ENCODE measurements around the gene NME4.
"Not testable (repeated sequence)": the region's sequence is repeated elsewhere in the genome, so short reads cannot be mapped to it uniquely, and the experiment has no call there.

NME4 gene

DNA sequence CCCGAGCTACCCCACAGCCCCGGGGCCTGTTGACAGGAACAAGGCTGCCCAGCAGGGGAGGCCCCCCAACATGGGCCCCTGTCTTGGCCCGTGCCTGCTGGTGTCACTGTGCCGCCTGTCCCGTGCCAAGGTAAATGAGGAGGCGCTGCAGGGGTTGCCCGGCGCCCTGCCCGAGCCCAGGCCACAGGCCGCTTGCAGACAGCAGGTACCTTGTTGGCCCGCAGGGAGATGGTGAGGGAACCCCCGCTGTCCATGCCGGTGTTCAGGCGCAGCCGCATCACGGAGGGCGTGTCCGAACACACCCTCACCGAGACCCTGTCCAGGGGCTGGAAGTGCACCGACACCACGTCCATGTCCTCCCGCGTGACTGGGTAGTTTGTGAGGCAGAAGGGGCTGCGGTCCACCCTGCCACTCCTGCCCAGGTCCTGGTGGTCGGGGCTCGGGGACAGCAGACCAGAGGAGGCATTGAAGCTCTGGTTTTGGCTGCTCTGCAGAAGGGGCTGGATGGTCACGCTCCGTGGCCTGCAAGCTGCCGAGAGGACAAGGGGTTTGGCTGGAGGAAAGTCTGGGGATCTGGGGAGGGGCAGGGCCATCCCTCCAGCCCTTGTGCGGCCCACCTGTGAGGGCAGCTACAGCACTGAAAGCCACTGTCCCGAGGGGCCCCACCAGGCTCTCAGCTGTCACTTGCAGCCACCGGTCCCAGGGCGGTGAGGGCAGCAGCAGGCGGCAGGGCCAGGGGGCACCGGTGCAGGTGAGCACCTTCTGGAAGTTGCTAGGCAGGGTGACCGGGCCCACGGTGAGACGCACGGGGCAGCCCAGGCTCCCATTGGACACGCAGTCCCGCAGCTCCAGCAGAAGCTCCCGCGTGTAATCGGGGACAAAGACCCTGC is 20.8 kb upstream of the NME4 start:
- DNase-seq (ENCODE audit: low read depth in 1 of 2, low spot score in 1 of 2), result no peak

DNA sequence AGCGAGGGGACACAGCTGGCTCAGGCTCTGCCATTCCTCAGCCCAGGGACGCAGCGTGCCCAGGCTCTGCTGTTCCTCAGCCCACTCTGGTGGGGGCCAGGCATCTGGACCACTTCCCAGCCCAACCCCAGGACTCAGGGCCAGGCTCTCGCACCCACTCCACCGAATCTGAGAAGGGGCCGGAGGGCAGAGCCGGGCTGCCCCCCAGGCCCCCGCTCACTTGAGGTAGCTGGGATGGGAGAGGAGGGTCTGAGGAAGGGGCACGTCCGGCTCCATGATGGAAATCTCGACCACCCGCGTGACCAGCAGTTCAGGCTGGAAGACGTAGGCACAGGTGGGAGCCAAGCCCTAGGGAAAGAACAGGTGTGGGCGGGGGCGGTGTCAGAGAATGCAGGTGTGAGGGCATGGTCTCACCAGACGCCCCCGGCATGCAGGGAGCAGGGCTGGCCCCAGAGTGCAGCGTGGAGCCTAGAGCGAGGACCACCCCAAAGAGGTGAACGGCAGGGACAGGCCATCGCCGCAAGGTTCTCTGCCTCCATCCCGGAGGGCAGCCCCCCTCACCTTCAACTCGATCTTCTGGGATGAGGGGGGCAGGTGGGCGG is 20.1 kb upstream of the NME4 start:
- no peak for DNase-seq (ENCODE audit: low read depth in 1 of 2, low spot score in 1 of 2)

DNA sequence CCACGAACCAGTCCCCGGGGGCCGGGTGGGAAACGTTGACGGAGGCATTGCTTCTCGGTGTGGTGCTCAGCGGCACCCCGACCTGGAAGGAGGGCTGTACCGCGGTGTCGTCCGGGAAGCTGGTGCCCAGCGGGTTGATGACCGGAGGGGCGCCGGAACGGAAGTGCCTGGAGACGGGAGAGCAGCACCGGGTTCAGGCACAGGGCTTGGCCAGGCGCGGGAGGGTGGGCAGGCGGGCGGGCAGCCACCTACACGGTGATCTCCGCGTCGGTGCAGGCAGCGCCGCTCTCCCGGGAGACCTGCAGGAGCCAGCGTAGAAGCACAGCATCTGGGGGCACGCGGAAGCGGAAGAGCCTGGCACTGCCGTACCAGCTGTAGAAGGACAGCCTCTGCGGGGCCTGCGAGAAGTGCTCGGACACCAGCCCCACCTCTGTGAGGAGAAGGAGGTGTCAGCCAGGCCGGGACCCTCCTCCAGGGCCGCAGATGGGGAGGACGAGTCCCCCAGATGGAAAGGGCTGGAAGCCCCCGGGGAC is 19.5 kb upstream of the NME4 start:
- DNase-seq (ENCODE audit: low read depth in 1 of 2, low spot score in 1 of 2), result no peak

DNA sequence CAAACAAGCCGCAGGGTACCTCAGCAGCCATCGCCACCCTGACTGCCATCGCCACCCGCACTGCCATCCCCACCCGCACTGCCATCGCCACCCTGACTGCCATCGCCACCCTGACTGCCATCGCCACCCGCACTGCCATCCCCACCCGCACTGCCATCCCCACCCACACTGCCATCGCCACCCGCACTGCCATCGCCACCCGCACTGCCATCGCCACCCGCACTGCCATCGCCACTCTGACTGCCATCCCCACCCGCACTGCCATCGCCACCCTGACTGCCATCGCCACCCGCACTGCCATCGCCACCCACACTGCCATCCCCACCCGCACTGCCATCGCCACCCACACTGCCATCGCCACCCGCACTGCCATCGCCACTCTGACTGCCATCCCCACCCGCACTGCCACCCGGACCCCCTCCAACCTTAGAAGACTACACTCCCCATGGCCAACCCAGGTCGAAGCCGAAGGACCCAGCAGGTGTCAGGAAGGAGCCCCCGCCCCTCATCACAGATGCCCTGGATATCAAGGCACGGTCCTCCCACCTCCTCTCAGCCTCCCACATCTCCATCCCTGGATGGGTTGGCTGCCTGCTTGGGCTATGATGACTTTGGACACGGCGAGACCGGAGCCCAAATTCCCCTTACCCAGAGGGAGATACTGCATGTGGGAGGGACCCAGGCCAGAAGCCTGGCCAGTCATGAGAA is 18.7 kb upstream of the NME4 start:
- not testable (repeated sequence) for DNase-seq (ENCODE audit: low read depth in 1 of 2, low spot score in 1 of 2)

DNA sequence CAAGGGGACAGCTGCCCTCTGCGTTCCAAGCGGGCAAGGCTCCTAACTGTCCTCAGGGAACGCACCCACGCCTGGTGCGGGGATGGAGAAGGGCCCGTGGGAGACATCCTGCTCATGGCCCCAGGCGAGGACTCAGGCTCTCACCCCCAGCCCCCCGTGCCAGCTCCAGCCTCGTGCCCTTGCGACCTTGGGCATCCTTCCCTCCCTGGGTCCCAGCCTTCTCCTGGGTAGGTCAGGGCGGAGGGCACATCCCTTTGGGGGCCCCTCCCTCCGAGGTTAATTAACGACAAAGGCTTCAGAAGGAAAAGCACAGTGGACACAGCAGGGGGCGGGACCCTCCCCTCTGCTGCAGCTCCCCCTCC is 18.2 kb upstream of the NME4 start:
- no peak for DNase-seq (ENCODE audit: low read depth in 1 of 2, low spot score in 1 of 2)

DNA sequence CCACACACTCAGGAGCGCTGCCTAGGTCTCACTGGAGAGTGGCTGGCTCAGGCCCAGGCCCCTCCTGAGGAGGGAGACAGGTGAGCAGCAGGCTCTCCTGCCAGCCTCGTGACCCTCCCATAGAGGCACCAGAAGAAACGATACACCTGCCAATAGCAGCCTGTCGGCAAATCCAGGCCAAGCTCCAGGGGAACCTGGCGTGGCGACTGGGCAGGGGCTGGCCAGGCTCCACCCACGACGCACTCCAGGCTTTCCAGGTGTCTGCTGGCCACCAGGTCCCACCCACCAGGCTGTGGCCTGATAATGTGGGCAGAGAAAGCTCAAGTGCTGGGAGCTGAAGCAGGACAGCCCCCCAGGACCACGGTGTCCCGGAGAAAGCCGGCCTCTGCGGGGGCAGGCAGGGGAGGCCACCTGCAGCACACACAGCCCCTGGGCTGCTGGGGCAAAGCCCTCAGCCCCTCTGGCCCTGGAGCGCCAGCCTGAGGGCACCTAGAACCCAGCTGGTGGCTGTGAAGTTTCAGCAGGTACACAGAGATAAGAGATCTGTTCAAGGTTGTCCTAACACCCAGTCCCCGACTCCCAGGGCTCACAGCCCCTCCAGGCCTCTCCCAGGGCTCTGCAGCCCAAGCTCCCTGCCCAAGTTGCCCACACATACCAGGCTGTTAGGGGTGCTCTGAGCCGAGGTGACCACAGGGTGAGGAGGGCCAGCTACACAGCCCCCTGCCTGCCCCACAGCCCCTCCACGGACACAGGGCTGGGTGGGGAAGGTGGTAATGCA is 17.6 kb upstream of the NME4 start:
- DNase-seq (ENCODE audit: low read depth in 1 of 2, low spot score in 1 of 2), result no peak

DNA sequence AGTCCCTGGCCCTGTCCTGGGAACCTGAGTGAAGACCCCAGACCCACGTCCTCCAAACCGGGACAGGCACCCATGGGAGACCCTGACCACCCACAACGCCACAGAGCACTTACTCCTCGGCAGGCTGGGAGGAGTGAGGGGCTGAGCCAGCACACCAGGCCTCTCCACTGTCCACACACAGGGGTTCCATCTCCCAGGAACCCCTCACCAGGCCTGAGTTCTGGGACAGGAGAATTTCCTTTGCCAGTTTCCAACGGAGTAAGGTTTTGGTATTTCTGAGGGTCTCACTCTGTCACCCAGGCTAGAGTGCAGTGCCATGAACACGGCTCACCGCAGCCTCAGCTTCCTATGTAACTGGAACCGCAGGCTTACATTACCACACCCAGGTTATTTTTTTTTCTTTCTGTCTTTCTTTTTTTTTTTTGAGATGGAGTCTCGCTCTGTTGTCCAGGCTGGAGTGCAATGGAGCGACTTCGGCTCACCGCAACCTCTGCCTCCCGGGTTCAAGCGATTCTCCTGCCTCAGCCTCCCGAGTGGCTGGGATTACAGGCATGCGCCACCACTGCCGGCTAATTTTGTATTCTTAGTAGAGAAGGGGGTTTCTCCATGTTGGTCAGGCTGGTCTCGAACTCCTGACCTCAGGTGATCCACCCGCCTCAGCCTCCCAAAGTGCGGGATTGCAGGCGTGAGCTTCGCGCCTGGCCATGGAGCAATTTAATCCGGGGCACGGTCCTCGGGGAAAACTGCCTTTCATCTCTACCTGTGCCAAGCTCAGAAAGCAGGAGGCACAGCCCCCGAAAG is 16.8 kb upstream of the NME4 start:
- DNase-seq (ENCODE audit: low read depth in 1 of 2, low spot score in 1 of 2), result no peak

DNA sequence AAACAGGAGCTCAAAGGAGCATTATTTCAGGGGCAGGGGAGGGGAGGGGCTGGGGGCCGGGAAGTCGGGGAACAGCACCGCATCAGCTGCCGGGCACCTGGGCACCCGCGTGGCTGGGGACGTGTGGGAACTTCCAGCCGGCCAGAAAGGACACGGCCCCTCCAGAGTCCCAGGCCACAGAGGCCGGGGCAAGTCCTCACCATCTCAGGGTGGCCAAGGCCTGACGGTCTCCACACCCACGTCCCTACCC is 16.3 kb upstream of the NME4 start:
- no peak for DNase-seq (ENCODE audit: low read depth in 1 of 2, low spot score in 1 of 2)

DNA sequence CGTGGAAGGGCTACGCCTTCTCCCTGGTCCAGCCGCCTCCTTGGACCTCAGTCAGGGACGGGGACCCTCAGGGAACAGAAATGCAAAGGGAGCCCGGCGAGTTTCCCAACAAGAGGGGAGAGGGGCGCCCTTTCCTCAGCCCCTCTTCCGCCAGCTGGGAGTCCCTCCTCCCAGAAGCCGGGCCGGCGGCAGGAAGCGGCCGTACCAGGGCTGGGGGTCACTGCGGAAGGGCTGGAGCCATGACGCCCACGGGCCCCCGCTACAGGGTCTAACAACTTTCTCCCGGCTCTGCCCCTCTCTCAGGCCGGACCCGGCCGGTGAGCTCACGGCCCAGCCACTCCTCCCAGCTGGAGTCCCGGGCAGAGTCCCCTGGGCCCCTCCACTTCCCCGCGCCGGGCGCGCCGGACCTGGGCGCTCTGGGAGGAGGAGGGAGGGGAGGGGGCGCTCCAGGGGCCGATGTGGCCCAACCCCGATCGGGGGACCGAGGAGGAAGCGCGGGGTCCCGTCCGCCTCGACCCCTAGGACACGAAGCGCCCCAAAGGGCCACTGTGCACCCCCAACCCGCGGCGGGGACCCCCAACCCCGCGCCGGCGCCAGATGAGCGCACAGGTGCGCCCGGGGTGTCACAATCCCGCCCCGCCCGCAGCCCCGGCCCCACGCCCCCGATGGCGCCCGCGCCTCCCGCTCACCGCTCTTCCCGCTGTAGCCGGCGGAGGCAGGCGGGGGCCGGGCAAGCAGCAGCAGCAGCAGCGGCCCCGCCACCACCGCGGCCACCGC is 15.8 kb upstream of the NME4 start:
- DNase-seq (ENCODE audit: low read depth in 1 of 2, low spot score in 1 of 2), result no peak

DNA sequence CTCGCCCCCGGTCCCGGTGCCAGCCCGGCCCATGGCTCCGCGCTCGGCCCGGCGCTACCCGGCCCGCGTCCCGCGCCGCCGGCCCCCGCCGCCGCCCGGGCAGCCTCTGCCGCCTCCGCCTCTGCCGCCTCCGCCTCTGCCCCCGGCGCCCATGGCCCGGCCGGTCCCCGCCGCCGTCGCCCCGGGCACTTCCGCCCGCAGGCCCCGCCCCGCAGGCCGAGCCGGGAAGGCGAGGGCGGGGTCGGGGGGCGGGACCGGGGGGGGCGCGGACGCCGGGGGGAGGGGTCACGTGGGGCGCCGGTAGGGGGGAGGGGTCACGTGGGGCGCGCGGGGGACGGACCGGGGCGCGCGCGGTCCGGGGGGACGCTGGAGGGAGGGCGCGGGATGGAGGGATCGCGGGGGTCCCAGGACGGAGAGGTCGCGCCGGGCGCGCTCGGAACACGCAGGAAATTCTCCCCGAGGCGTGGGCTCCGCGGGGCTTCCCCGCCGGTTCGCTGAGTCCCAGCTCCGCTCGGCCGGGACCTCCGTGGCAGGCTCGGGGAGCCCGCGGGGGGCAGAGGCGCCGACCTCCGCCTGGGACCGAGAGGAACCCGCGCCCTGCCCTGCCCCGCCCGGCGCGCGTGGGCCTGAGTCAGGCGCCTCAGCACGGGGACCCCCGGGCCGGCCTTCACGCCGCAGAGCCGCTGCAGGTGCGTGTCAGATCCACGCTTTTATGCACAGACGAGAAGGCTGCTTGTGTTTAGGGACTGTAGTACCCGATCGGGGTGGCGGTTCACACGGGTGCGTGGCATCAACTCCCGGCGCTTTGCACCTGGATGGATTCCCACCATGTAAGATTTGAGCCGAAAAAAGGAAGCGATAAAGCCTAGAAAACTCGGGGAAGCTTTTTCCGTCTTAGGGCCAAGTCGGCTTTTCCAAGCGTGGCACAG is 14.9 kb upstream of the NME4 start, which contains the start of gene PGAP6:
TSS of gene PGAP6 (minus strand) at position 190 of the 929 bp plus-strand sequence. CDS start at position 33, 157 bp downstream.
- peak; percentile 28 to 51 for DNase-seq (ENCODE audit: low read depth in 1 of 2, low spot score in 1 of 2)

DNA sequence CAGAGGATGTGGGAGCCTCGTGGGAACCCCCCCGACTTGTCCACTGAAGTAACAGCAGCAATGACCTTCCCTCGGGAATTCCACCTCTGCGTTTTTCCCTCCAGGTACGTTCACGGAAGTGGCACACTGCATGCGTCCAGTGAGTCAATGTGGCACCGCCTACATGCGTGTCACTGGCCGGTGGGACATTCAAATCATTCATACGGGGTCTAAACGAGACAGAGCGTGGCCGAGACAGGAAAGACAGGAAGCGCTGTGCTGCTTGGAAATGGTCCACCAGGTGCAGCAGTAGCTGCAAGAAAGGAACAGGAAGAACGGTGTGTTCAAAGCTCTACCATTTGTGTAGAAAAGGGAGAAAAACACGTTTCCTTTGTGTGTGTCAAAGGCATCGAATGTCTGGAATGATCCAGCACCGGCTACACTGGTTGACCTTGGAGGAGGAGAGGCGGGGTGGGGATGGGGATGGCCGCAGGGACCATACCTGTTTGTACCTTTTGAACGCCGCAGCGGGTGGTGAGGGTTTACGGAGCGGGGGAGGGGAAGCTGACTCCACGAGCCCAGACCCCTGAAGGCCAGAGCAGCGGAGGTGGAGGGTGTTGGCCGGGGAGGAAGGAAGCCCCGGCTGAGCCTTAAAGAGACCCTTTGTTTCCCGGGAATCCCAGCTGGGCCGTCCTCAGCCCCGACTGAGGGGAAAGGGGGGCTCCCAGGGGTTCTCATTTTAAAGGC is 13.5 kb upstream of the NME4 start:
- DNase-seq (ENCODE audit: low read depth in 1 of 2, low spot score in 1 of 2), result no peak

DNA sequence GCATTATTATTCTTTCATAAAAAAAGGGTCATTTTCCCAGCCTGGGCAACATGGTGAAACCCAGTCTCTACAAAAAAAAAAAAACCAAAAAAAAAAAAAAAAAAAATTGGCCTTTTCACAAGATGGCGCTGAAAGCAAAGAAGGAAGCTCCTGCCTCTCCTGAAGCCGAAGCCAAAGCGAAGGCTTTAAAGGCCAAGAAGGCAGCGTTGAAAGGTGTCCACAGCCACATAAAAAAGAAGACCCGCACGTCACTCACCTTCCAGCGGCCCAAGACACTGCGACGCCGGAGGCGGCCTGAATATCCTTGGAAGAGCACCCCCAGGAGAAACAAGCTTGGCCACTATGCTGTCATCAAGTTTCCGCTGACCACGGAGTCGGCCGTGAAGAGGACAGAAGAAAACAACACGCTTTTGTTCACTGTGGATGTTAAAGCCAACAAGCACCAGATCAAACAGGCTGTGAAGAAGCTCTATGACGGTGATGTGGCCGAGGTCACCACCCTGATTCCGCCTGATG is 10.3 kb upstream of the NME4 start:
- no peak for DNase-seq (ENCODE audit: low read depth in 1 of 2, low spot score in 1 of 2)

DNA sequence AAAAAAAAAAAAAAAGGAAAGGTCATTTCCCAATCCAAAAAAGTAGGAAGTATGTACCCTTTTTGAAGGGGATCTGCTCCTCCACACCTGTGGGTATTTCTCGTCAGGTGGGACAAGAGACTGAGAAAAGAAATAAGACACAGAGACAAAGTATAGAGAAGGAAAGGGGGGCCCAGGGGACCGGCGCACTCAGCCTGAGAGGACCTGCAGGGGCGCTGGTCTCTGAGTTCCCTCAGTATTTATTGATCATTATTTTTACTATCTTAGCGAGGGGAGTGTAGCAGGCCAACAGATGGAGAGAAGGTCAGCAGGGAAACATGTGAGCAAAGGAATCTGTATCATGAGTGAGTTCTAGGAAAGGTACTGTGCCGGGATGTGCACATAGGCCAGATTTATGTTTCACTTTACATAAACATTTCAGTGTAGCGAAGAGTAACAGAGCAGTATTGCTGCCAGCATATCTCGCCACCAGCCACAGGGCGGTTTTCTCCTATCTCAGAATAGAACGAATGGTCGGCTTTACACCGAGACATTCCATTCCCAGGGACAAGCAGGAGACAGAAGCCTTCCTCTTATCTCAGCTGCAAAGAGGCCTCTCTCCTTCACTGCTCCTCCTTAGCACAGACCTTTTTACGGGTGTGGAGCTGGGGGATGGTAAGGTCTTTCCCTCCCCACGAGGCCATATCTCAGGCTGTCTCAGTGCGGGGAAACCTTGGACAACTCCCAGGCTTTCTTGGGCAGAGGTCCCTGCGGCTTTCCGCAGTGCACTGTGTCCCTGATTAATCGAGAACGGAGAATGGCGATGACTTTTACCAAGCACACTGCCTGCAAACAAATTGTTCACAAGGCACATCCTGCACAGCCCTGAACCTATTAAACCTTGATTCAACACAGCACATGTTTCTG is 9.0 kb upstream of the NME4 start:
- DNase-seq (ENCODE audit: low read depth in 1 of 2, low spot score in 1 of 2), result not testable (repeated sequence)

DNA sequence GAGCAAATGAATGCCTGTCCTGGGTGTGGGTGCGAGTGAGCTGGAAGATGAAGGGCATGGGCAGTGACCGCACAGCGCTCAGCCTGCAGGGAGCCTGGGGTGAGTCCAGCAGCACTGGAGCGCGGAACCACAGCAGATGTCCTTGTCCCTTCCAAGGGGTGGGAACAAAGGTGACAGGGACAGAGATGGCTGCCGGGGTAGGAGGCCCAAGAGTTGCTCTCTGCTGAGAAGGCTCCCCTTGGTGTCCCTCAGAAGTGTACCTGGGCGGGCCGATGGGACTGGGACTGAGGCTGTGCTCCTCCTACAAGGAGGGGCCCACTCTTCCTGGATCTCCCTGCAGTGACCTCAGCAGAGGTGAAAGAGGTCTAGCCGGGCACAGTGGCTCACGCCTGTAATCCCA is 7.6 kb upstream of the NME4 start:
- DNase-seq (ENCODE audit: low read depth in 1 of 2, low spot score in 1 of 2), result no peak

DNA sequence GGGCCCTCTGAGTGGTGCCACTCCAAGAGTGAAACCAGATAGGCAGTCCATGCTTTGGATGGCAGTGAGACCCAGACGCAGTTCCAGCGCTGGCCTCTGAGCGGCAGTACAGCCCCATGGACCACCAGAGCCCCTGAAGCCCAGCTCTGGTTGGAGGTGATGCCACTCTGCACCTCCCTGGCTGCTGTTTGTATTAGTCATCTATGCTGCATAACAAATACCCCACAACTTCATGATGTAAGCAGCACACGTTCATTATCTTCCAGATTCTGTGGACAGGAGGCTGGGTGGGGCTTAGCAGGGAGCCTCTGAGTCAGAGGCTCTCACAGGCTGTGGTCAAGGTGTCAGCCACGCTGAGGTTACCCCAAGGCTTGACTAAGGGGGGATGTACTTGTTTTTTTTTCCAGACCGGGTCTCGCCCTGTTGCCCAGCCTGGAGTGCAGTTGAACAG is 5.1 kb upstream of the NME4 start:
- peak; percentile 58 to 68 for DNase-seq (ENCODE audit: low read depth in 1 of 2, low spot score in 1 of 2)

DNA sequence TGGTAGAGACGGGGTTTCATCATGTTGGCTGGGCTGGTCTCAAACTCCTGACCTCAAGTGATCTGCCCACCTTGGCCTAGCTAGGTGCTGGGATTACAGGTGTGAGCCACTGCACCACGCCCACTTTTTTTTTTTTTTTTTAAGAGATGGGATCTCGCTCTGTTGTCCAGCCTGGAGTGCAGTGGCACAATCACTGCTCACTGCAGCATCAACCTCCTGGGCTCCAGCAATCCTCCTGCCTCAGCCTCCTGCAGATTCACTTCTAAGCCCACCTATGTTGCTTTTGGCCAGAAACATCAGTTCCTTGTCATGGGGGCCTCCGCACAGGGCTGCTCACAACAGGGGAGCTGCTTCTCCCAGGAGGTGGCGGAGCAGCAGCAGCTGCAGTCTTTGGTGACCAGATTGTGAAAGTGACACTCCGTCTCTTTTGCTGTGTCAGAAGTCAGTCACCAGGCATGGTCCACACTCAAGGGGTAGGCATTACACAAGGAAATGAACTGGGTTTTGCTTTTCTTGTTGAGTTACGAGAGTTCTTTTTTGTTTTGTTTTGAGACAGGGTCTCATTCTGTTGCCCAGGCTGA is 4.5 kb upstream of the NME4 start:
- DNase-seq (ENCODE audit: low read depth in 1 of 2, low spot score in 1 of 2), result no peak

Data from activated CD4-positive, alpha-beta T cell treated with anti-CD3 and anti-CD28 coated beads, Interleukin-2, amount 50 U/mL, for 24 hours (primary cell).